Activated CD4-positive, CD25-positive, alpha-beta regulatory T cell (primary cell): Measurements from ENCODE around the gene IGSF11.
"Not testable (repeated sequence)": the region's sequence is repeated elsewhere in the genome, so short reads cannot be mapped to it uniquely, and the experiment has no call there.

Source experiments
- DNase-seq, 4 experiments: peaks; one replicate each; lab custom pipeline; 2025; lab: John Stamatoyannopoulos, UW

The IGSF11 gene

DNA sequence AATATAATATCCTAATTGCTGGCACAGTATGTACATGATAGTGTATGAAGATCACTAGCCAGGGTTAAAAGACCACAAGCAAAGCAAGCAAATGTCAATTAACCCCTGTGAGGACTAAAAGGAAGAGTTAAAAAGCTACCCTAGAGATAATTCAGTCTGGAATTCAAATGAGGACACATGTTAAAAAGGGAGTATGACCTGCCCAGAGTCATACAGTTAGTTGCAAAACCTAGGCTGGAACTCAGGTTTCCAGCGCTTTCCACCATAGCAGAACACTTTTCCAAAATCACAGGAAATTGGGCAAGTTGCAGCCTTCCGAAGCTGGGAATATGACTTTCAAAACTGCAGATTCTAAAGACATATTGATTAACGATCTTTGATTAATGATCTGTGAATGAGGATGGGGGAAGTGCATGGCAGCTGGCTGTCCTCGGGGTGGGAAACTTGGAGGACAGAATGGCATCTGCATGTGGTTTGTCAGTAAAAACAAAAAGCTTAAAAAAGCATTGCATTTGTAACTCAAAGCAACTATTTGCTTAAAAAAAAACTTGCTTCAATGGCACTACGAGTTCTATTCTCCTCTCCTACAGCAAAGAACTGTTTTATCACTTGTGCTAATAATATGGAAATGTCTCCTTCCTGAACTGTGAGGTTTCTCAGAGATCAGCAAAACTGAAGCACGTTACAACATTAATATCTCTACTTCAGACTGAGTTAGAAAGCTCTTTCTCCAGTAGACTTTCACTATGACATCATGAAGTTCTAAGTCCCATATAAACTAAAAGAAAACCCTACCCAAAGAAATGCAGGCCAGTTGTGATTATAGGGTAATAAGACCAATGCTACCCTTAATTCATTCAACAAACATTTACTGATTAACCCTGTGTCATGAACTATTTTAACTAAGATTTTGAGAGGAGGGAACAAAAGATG is 46.2 kb downstream of the IGSF11 start:
- DNase-seq = no peak

- no peak for DNase-seq
Observed at GRCh38 chr3:118987477-118987876, 47.2 kb downstream of the IGSF11 start.

- DNase-seq = no peak
Observed at GRCh38 chr3:118986734-118987133, 47.9 kb downstream of the IGSF11 start.

DNA sequence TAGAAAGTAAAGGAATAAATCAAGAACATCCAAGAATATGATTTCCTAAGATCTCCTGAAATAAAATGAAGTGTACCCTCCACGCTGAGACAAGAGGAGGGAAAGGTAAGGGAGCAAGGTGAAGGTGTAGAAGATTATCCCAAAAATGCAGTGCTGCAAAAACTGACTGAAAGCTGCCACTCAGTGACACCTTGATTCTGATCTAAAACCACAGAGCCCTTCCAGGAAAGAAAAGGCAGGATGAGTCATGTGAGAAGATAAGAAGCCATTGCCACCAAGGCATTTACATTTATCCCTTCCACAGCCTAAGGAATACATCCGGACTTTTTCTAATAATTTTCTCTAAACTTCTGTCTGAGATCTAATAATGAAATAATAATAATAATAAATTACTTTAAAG is 49.9 kb downstream of the IGSF11 start:
- DNase-seq = no peak

DNA sequence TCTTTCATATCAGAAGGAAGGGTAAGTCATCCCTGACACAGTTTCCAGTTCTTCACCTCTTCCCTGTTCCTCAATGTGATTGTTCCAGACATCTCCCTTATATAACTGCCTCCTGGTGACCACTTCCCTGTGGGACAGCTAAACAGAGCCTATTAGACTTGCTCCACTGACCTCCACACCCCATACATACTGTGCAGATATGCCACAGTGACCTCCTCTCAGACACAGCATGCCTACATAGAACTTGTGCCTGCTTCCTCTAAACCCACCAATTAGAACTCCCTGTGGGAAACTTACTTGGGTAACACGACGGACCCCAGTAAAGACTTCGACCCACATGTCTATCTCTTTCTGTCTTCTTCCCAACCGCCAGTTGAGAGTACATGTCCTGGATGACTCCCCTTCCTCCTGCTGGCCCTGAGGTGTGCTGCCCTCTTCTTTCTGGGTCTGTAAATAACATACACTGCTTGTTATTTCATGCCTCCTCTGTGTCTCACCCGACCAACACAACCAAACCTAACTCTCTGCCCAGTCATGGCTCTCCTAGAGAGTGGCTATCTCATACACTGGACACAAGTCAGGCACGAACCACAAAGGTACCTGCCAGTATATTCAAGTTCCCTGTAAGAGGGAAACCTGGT is 53.0 kb downstream of the IGSF11 start:
- DNase-seq = no peak

DNA sequence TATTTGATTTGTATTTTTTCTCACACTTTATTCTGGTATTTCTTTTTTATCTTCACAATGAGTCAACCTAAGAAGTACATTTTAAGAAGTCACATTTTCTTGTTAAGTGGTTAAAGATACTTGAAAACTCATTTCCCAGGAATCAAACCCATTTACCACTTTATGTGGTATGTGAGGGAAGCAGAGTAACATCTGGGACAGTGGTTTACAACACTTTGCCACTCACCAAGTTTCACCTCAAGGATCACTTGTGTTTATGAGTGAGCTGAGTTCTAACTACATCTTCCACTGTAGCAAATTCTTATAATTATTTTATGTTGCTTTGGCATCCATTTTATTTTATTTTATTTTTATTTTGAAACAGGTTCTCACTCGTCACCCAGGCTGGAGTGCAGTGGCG is 53.8 kb downstream of the IGSF11 start:
- DNase-seq = no peak

DNA sequence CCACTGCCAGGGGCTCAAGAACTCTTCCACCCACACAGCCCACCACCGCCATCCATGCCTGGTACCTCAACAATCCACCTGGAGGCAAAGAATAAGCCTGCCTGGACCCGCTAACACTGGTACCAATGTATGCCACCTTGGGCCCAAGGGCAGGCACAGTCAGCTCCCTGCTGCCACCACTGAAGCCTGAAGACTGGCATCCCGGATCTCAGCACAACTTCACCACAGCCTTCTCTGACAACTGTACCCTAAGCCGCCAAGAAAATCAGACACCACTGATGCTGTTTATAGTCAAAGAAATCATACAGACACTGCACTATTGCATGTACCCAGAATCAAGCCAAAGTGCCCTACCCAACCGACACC is 56.3 kb downstream of the IGSF11 start:
- DNase-seq = no peak

DNA sequence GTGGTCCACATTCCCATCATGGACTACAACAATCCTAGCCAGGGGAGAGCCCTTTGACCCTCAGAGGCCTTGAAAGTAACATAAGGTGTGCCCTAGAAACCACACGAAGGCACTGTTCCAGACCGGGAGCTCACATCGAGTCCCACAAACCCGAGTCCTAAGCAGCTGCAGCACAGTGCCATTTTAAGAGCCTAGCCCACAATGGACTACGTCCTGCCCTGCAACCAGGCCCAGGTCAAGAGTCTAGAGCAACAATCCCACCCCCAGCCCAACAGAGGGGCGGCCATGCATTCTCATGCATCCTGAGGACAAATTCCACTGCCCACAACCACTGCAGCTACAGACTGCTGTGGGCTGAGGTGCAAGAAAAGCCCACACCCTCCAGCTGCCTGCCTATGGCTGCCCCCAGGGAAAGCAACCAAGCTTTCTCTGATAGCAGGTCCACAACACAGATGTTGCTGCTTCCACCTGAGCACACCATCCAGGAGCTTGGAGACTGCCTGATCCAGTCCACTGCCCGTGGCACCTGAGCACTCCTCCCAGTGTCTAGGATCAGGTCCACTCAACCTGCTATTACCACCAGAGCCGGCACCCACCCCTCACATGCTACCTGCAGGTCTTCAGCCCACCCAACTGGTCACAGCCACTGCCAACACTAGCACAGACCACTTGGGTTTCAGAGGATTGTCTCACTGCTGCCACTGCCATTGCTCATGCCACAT is 56.8 kb downstream of the IGSF11 start:
- DNase-seq = no peak

DNA sequence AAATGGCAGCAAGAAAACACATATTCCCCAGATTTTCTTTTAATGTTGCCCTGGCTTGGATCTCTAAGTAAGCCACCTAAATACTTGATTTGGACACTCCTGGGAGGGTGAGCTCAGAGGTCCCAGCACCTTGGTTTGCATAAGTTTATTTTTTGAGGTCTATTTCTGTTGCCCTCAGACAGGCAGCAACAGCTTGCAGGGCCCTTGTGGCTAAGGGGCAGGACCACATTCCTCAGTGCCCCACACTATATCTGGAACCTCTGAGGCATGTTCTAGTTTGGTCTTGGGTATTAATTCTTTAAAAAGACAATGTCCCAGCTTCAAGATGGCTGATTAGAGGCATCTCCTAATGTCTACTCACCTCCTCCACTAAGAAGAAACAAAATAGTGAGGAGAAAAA is 57.5 kb downstream of the IGSF11 start:
- DNase-seq = no peak

DNA sequence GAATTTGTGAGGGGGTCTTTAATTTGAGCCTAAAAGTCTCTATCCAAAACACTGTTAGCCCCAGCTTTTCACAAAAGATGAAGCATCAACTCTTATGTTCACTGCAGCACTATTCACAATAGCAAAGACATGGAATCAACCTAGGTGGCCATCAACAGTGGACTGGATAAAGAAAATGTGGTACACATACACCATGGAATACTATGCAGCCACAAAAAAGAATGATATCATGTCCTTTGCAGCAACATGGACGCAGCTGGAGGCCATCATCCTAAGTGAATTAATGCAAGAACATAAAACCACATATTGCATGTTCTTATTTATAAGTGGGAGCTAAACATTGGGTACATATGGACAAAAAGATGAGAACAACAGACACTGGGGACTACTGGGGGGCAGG is 59.2 kb downstream of the IGSF11 start:
- DNase-seq = not testable (repeated sequence)

GRCh38 chr3:118974356-118975097 is 60.1 kb downstream of the IGSF11 start:
- DNase-seq = no peak

GRCh38 chr3:118973050-118973449 is 61.6 kb downstream of the IGSF11 start:
- DNase-seq = no peak

DNA sequence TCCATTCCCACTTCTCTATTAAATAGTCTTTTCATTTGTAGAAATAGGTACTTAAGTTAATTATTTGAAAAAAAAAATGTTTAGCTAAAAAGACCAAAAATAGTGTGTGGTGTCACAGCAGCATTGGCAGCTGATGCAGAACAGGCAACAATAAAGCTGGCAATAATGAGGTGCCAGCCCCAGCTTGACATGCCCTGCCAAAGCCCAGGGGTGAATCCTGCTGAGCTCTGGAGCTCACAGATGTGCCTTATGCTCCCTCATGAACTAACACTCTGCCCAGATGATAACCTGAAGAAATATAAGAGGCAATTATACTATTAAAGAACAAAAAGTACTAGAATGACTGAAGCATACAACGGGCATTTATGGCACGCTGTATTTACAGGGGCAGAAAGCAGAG is 63.8 kb downstream of the IGSF11 start:
- no peak for DNase-seq

DNA sequence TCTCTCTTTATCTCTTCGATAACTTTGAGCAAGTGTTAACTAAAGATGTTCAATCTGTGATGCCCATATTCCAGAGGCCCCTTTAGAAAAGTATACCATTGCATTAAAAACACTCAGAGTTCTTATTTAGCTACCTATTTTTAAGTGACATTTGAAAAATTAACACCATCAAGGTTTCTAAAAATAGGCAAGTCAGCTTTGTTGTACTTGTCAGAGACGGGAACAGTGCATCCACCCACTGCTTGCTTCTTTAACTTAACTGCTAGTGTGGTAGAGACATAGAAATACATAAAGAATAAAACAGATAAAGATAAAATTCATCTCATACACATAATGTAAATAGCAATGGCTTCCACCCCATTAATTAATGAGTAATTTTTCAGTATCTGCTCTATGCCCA is 66.0 kb downstream of the IGSF11 start:
- DNase-seq = no peak

DNA sequence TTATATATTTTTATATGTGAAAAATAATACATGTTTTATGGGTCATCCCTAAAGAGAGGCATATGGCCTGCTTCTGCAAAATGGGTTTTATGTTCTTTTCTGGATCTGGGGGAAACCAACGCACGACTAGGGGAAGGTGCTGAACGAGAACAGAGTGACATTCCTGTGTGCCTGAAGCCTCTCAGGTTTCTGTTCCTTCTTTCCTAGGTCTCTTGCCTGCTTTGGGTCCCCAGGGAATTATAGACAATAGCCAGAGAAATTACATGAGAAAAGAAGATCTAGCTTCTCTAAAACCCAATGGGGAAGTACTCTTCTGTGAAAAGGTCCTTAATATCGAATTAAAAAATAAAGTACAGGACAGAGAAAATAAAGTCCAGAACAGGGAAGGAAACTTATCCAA is 66.5 kb downstream of the IGSF11 start:
- DNase-seq = no peak

GRCh38 chr3:118966700-118967099 is 67.9 kb downstream of the IGSF11 start:
- DNase-seq = no peak

DNA sequence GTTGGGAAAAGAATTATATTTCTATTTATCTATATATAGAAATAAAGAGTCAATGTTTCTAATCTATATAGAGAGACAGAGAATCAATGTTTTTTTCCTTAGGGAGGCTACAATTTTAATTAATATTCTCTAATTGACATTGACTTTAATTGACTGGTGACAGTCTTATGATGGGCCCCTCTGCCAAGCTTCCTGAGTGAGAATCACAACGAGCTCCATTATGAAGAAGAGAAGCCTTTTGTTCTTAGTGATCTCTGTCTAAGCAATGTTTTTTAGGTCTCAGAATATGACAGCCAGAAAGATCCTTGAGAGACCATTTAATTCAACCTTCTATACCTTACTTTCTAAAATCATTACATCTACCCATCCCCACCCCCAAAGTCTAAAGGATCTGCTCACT is 70.9 kb downstream of the IGSF11 start:
- no peak for DNase-seq

DNA sequence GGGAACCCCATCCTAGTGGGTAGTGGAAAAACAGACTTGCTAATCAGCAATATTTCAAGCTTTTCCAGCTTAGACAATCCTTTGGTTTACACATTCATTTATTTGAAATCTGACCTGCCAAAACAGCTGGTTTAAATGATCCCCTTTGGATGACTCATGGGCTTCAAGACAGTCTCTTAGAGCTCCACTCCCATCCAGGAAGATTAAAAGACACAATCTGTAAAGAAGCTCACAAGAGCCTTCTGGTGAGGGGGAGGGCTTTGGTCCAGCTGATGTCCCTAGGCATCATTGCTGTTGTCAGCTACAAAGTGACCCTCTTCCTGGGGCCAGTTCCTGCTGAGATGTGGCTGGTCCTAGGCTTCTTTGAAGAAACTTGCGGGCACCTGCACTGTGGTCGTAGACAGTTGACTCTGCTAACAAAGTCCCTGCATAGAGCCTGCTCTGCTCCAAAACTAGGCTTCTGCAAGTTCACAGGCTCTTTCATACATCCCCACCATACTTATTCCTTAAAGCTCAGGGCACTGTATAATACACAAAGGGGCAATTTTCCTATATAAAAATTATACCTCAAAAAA is 73.7 kb downstream of the IGSF11 start:
- DNase-seq = no peak

- DNase-seq = no peak
Observed at GRCh38 chr3:118955914-118956556, 78.6 kb downstream of the IGSF11 start.

DNA sequence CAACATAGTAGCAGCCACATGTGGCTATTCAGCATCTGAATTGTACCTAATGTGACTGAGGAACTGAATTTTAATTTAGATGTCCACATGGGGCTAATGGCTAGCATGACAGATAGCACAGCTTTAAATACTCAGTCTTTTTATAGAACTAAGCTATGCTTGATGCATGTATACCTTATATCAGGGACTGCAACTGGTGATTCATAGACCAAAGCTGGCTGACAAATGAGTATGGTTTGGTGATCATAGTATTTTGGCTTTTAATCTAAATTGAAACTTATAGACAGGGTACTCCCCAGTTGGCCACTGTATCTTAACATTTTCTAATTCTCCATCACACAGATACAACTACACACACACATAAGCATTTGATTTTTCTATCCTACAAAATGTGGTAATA is 83.6 kb downstream of the IGSF11 start:
- DNase-seq = no peak

DNA sequence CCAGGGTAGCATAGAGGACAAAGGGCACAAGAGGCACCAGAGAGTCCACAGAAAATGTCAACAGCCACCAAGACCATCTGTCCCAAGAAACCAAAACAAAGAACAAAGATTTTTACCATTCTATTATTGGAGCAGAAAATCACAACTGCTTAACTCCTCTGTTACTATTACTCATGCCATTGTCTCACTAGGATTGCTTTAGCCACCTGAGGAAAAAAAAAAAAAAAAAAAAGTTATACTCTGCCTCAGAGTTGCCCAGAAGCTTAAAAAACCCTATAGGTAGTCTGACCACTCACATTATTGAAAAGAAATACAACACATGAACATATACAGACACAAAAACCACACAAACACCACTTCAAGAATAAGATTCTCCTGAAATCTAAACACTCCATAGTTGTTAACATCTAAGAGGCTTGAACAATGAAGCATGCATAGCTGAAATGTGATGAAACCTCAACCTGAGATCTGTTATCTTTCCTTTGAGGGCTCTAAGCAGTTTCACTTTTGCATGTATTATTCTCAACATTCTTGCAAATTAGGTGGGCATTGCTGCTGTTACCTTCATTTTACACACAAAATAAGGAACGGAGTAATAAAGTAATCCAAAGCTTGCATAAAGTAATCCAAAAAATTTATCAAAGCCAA is 85.4 kb downstream of the IGSF11 start:
- no peak for DNase-seq
